HepG2 (cell line): ENCODE measurements around the gene ANO4. TPM values are rescaled to one million over a fixed set of nuclear protein-coding genes. Genes with fewer than 3 reads are reported as not detected.

ENCODE experiments used
- ATAC-seq: fragments of 200-7000 bp; cut with Tn5 transposase; 3 replicates; pipeline ENCODE4 v1.9.1; 2020; ENCODE audit warnings: mild to moderate bottlenecking, moderate library complexity
- BruUV-seq: library from RNA; stranded (reverse); fragments of 400-500 nt; replicated peaks from 2 replicates; lab custom pipeline; 2021; lab: Mats Ljungman, UMichigan
- CTCF ChIA-PET: fragments of 300-600 bp; formaldehyde crosslinking; extraction: SDS; loops from one replicate; lab custom pipeline; 2021; ENCODE audit warnings: low total read pairs, inconsistent platforms, low intra/inter-chr PET ratio; lab: Yijun Ruan, JAX
- POLR2A ChIA-PET: fragments of 350-600 bp; sonication (Branson Sonifier 250); formaldehyde crosslinking; loops from one replicate; lab custom pipeline; 2020; ENCODE audit warnings: antibody characterized with exemption, inconsistent platforms; lab: Yijun Ruan, JAX
- DNase-seq: peaks from one replicate; pipeline ENCODE4 v3.0.0-alpha.2; 2015; ENCODE audit warnings: low spot score
- FAIRE-seq: peaks from 3 replicates; lab custom pipeline; 2011; peaks lifted over from hg19 to GRCh38; lab: Jason Lieb, UNC
- H2AFZ ChIP-seq: one replicate; pipeline ENCODE4 v1.6.1; 2011; ENCODE audit warnings: low read length, inconsistent platforms
- H3K27ac ChIP-seq: fragments of 300-600 bp; 3 replicates; pipeline ENCODE4 v1.8.0; 2011; ENCODE audit warnings: mixed run types, mild to moderate bottlenecking, mixed read lengths, low read length, inconsistent platforms; ENCODE audit not compliant: insufficient read depth; ENCODE audit errors: extremely low read length
- H3K27me3 ChIP-seq, 2 experiments: fragments of 200-600 bp in 1 of 2; 2 replicates in 1 of 2; 3 replicates in 1 of 2; pipeline versions ENCODE4 v1.6.0 to v1.8.0; 2011; ENCODE audit warnings: low read length in 2 of 2, mild to moderate bottlenecking in 2 of 2, moderate library complexity in 2 of 2, inconsistent platforms in 1 of 2; ENCODE audit not compliant: insufficient read depth in 2 of 2, control insufficient read depth in 1 of 2
- H3K36me3 ChIP-seq, 2 experiments: fragments of 200-600 bp in 1 of 2; replicated peaks in 1 of 2; 2 replicates in 1 of 2; 3 replicates in 1 of 2; pipeline versions ENCODE4 v1.5.1 to v1.8.0; 2011; ENCODE audit warnings: low read length in 2 of 2, inconsistent platforms in 1 of 2; ENCODE audit not compliant: insufficient read depth in 2 of 2, control insufficient read depth in 1 of 2
- H3K4me1 ChIP-seq: 2 replicates; pipeline ENCODE4 v1.5.1; 2012; ENCODE audit warnings: low read length, inconsistent platforms; ENCODE audit not compliant: insufficient read depth
- H3K4me2 ChIP-seq: 2 replicates; pipeline ENCODE4 v1.6.0; 2011; ENCODE audit warnings: low read depth, low read length, inconsistent platforms
- H3K4me3 ChIP-seq, 3 experiments: fragments of 200-600 bp in 1 of 3; sonication (generic), shearing (Covaris generic) in 1 of 3; replicated peaks in 1 of 3; 2 replicates each; pipeline ENCODE4 v1.5.1; 2011 to 2016; ENCODE audit warnings: low read length in 3 of 3, inconsistent platforms in 2 of 3, low read depth in 2 of 3, mild to moderate bottlenecking in 2 of 3, control low read depth in 1 of 3, mixed read lengths in 1 of 3; ENCODE audit not compliant: insufficient read depth in 1 of 3
- H3K79me2 ChIP-seq: one replicate; pipeline ENCODE4 v1.6.1; 2011; ENCODE audit warnings: low read length, inconsistent platforms; ENCODE audit not compliant: insufficient read depth
- H3K9ac ChIP-seq: 2 replicates; pipeline ENCODE4 v1.6.0; 2011; ENCODE audit warnings: mild to moderate bottlenecking, low read depth, low read length, inconsistent platforms; ENCODE audit not compliant: insufficient read depth
- H3K9me3 ChIP-seq: 2 replicates; pipeline ENCODE4 v1.5.1; 2012; ENCODE audit warnings: mild to moderate bottlenecking, low read length
- H4K20me1 ChIP-seq: 2 replicates; pipeline ENCODE4 v1.6.0; 2011; ENCODE audit warnings: inconsistent platforms, mild to moderate bottlenecking, low read length, moderate library complexity; ENCODE audit not compliant: insufficient read depth
- CEBPG ChIP-seq: IDR thresholded peaks from 2 replicates; pipeline ENCODE4 v1.6.1; 2016
- DMAP1 ChIP-seq: IDR thresholded peaks from 2 replicates; pipeline ENCODE4 v1.6.1; 2016
- DNMT1 ChIP-seq: sonication (generic); formaldehyde crosslinking; IDR thresholded peaks from 2 replicates; pipeline ENCODE4 v1.5.1; 2020; ENCODE audit warnings: mild to moderate bottlenecking, missing genetic modification reagents
- KDM3A ChIP-seq: IDR thresholded peaks from 2 replicates; pipeline ENCODE4 v1.6.1; 2018; ENCODE audit warnings: low read depth, missing compliant biosample characterization
- KDM4B ChIP-seq: sonication (generic); formaldehyde crosslinking; IDR thresholded peaks from 2 replicates; pipeline ENCODE4 v1.4.0; 2020; ENCODE audit warnings: missing genetic modification reagents
- KLF15 ChIP-seq: sonication (generic); formaldehyde crosslinking; IDR thresholded peaks from 2 replicates; pipeline ENCODE4 v1.8.1; 2023; ENCODE audit warnings: borderline replicate concordance, mild to moderate bottlenecking, inconsistent platforms, missing genetic modification reagents, mixed read lengths
- NFRKB ChIP-seq: fragments of 450-650 bp; IDR thresholded peaks from 2 replicates; pipeline ENCODE4 v1.6.1; 2017
- RFX5 ChIP-seq: IDR thresholded peaks from 2 replicates; pipeline ENCODE4 v1.6.1; 2011; ENCODE audit warnings: low read depth, low read length, improper control_type of control experiment
- SOX5 ChIP-seq: IDR thresholded peaks from 2 replicates; pipeline ENCODE4 v1.6.1; 2016; ENCODE audit warnings: borderline replicate concordance
- ZBTB42 ChIP-seq: sonication (generic); formaldehyde crosslinking; IDR thresholded peaks from 2 replicates; pipeline ENCODE4 v1.5.0; 2020; ENCODE audit warnings: mild to moderate bottlenecking, missing genetic modification reagents
- ZNF563 ChIP-seq: sonication (generic); formaldehyde crosslinking; IDR thresholded peaks from 2 replicates; pipeline ENCODE4 v1.8.0; 2022; ENCODE audit warnings: mild to moderate bottlenecking, moderate library complexity, missing genetic modification reagents
- ZNF674 ChIP-seq: sonication (generic); formaldehyde crosslinking; IDR thresholded peaks from 2 replicates; pipeline ENCODE4 v1.5.0; 2020; ENCODE audit warnings: low read depth, mild to moderate bottlenecking, missing genetic modification reagents
- WGBS: methylation state at CpG from one replicate; pipeline ENCODE4 v1.1.6; 2017; ENCODE audit warnings: low lambda C conversion rate; 5-methylcytosine and 5-hydroxymethylcytosine counted together
- in situ Hi-C: cut with HindIII; loops from 2 replicates; pipeline ENCODE4 v1.10.0; 2017; ENCODE audit warnings: low pct_unique_long_range_greater_than_20kb; ENCODE audit not compliant: extremely low pct_ligation_motif_present
- intact Hi-C: fragments of 100-400 bp; cut with micrococcal nuclease; formaldehyde crosslinking; loops from one replicate; pipeline ENCODE4 v1.10.0; 2022; ENCODE audit not compliant: unreplicated experiment
- polyA plus RNA-seq, 8 experiments: library from polyadenylated mRNA; depleted of rRNA in 3 of 8; stranded (reverse) in 7 of 8; unstranded in 1 of 8; fragments of >200 nt; fragmentation: Illumina TruSeq in 4 of 8; extraction: Trizol in 4 of 8; gene quantifications; 2 replicates each; pipeline versions ENCODE4 v1.2.1 to v1.2.3, GENCODE V29; 2011 to 2016; ENCODE audit warnings: low read depth in 4 of 8, missing spikeins in 1 of 8, mixed read lengths in 1 of 8; ENCODE audit not compliant: insufficient read depth in 1 of 8
- total RNA-seq, 5 experiments: library from RNA; depleted of rRNA; stranded (reverse); fragments of >200 nt; fragmentation: Illumina TruSeq; extraction: Trizol; gene quantifications; 2 replicates each; pipeline ENCODE4 v1.2.3, GENCODE V29; 2016; ENCODE audit warnings: low read depth in 1 of 5
- TF ChIP-seq, protein P1 (sequence below): IDR thresholded peaks from 2 replicates; pipeline ENCODE4 v1.6.1; 2016; ENCODE audit warnings: low read depth, borderline replicate concordance
- TF ChIP-seq, protein P2 (sequence below): sonication (generic); formaldehyde crosslinking; IDR thresholded peaks from 2 replicates; pipeline ENCODE4 v1.5.0; 2020; ENCODE audit warnings: missing genetic modification reagents
- TF ChIP-seq, protein P3 (sequence below): IDR thresholded peaks from 2 replicates; pipeline ENCODE4 v1.6.1; 2016

Gene ANO4
- total and polyA plus RNA-seq, 2 of the 13 experiments (the other 11 are each of a cell fraction or from before 2014, with no cell fraction given): not detected

DNA sequence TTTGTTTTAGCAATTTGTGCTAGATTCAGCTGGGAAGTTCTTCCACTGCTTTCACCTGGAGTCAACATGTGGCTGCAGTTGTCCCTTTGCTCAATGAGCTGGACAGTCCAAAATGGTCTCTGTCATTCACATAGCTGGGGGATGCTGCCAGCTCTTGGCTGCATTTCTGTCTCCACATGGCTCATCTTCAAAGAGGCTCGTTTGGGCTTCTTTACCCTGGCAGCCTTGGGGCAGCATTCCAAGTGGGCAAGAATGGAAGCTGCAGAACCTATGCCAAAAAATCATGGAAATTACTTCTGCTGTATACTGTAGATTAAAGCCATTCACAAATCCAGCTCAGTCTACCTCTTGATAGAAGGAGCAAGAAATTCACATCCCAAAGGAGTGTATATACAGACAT, 216.3 kb downstream of the ANO4 start:
- no peak for TF ChIP-seq KDM4B (CRISPR knock-in tag)
- TF ChIP-seq, protein P1, sequence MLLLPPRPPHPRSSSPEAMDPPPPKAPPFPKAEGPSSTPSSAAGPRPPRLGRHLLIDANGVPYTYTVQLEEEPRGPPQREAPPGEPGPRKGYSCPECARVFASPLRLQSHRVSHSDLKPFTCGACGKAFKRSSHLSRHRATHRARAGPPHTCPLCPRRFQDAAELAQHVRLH: no peak
- TF ChIP-seq CEBPG (CRISPR knock-in tag): no peak
- TF ChIP-seq, protein P2, sequence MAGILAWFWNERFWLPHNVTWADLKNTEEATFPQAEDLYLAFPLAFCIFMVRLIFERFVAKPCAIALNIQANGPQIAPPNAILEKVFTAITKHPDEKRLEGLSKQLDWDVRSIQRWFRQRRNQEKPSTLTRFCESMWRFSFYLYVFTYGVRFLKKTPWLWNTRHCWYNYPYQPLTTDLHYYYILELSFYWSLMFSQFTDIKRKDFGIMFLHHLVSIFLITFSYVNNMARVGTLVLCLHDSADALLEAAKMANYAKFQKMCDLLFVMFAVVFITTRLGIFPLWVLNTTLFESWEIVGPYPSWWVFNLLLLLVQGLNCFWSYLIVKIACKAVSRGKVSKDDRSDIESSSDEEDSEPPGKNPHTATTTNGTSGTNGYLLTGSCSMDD (CRISPR knock-in tag): no peak
- TF ChIP-seq KLF15 (CRISPR knock-in tag): no peak
- no peak for TF ChIP-seq DNMT1 (CRISPR knock-in tag)
- TF ChIP-seq SOX5 (CRISPR knock-in tag): no peak
- TF ChIP-seq ZNF563 (CRISPR knock-in tag): no peak
- TF ChIP-seq ZBTB42 (CRISPR knock-in tag): no peak
- TF ChIP-seq, protein P3, sequence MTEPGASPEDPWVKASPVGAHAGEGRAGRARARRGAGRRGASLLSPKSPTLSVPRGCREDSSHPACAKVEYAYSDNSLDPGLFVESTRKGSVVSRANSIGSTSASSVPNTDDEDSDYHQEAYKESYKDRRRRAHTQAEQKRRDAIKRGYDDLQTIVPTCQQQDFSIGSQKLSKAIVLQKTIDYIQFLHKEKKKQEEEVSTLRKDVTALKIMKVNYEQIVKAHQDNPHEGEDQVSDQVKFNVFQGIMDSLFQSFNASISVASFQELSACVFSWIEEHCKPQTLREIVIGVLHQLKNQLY (CRISPR knock-in tag): no peak
- no peak for TF ChIP-seq DMAP1 (CRISPR knock-in tag)
- no peak for TF ChIP-seq NFRKB
- TF ChIP-seq RFX5: no peak
- TF ChIP-seq ZNF674: no peak
- TF ChIP-seq KDM3A: no peak
- TF ChIP-seq, all 625 proteins: peak for 0
- H3K4me2 ChIP-seq: no peak overlapping the region
- no peak overlapping the region for H3K4me3 ChIP-seq
- in situ Hi-C loops: no loop called here
- peaks cover 0 to 1% of the 10 kb centered on the region in 2 experiments; a peak in 1 of 5 replicates for H3K27me3 ChIP-seq
- ChIA-PET CTCF (no interaction called here), POLR2A (no interaction called here)
- H3K9me3 ChIP-seq: peaks cover 28% of the 10 kb centered on the region
- H3K4me1 ChIP-seq: no peaks in the 10 kb centered on the region
- 0% methylated on average over 1 of the region's 1 CpG for WGBS
- intact Hi-C loops: no loop called here
- H4K20me1 ChIP-seq: no peaks in the 10 kb centered on the region
- no peak for FAIRE-seq
- ATAC-seq: no peak
- no peaks in the 10 kb centered on the region for H3K36me3 ChIP-seq
- no peak overlapping the region for H2AFZ ChIP-seq
- no peaks in the 10 kb centered on the region for H3K79me2 ChIP-seq
- no peak overlapping the region for H3K9ac ChIP-seq
- DNase-seq: no peak
- no TSS peak for BruUV-seq
- no peak overlapping the region for H3K27ac ChIP-seq
